Measurements from ENCODE around the gene MEI1. TPM values are rescaled to one million over a fixed set of nuclear protein-coding genes. Genes with fewer than 3 reads are reported as not detected.
"Not testable (repeated sequence)": the region's sequence is repeated elsewhere in the genome, so short reads cannot be mapped to it uniquely, and the experiment has no call there.

The MEI1 gene
- total RNA-seq, 1 donor from 2014 or later, result 0.64 TPM

DNA sequence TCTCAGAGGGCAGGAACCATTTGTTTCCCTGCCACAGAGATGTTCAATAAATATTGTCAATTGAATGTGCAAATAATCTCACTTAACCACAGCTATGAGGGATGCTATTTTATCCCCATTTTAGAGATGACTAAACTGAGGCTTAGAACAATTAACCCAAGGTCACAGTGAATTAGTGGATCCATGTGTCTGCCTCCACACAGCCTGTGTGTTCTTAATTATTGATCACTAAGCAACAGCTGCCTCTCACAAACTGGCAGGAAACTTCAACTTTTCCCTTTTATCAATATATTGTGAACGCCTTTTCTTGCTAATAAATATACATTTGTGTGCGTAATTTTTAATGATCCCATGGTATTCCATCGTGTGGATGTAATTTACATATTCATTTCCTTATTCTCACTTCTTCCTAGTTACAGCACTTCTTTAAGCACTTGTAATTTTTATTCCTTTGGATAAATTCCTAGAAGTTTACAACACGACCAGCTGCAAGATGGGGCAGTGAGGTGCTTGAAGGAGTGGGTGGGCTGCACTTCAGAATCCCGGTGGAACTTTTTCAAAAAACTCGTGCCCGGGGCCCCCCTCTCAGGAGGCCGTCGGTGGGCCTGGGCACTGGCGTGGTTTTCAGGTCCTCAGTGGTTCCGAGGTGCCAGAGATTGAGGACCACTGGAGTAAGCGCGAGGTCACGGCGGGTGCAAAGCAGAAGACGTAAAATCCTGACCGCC, 132.7 kb downstream of the MEI1 start:
- Mint-ChIP-seq H3K27me3 (ENCODE audit: unreplicated experiment) (peaks cover 12% of the 10 kb centered on the region), H3K27ac (ENCODE audit: unreplicated experiment) (peak overlapping the region; percentile 99), H3K9me3 (ENCODE audit: unreplicated experiment) (peaks cover 19% of the 10 kb centered on the region), H3K4me3 (ENCODE audit: unreplicated experiment) (peak overlapping the region; percentile 87), H3K36me3 (ENCODE audit: unreplicated experiment) (peaks cover 6% of the 10 kb centered on the region), H3K4me1 (ENCODE audit: low read depth, unreplicated experiment) (peaks cover 20% of the 10 kb centered on the region)
- TF ChIP-seq, protein P1, sequence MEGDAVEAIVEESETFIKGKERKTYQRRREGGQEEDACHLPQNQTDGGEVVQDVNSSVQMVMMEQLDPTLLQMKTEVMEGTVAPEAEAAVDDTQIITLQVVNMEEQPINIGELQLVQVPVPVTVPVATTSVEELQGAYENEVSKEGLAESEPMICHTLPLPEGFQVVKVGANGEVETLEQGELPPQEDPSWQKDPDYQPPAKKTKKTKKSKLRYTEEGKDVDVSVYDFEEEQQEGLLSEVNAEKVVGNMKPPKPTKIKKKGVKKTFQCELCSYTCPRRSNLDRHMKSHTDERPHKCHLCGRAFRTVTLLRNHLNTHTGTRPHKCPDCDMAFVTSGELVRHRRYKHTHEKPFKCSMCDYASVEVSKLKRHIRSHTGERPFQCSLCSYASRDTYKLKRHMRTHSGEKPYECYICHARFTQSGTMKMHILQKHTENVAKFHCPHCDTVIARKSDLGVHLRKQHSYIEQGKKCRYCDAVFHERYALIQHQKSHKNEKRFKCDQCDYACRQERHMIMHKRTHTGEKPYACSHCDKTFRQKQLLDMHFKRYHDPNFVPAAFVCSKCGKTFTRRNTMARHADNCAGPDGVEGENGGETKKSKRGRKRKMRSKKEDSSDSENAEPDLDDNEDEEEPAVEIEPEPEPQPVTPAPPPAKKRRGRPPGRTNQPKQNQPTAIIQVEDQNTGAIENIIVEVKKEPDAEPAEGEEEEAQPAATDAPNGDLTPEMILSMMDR (IDR thresholded peaks at IDR 0.05; ENCODE audit: partially characterized antibody, unreplicated experiment), result no peak
- DNase-seq, result no peak

- DNase-seq, result peak; percentile 99
- H3K27me3 Mint-ChIP-seq (ENCODE audit: unreplicated experiment), result peaks cover 12% of the 10 kb centered on the region
- TF ChIP-seq, protein P1 (IDR thresholded peaks at IDR 0.05; ENCODE audit: partially characterized antibody, unreplicated experiment), result no peak
- H3K4me1 Mint-ChIP-seq (ENCODE audit: low read depth, unreplicated experiment), result peaks cover 19% of the 10 kb centered on the region
- peak within 1 kb of the TSS; percentile 98 for H3K4me3 Mint-ChIP-seq (ENCODE audit: unreplicated experiment)
- H3K9me3 Mint-ChIP-seq (ENCODE audit: unreplicated experiment), result peaks cover 19% of the 10 kb centered on the region
- H3K36me3 Mint-ChIP-seq (ENCODE audit: unreplicated experiment), result peaks cover 6% of the 10 kb centered on the region
- peak within 1 kb of the TSS; percentile 99 for H3K27ac Mint-ChIP-seq (ENCODE audit: unreplicated experiment)
These were observed 133.5 kb downstream of the MEI1 start, which contains the start of gene SREBF2 for GRCh38 chr22:41832553-41833368. Gene SREBF2 (plus strand): TSS chr22:41833105. CDS start chr22:41833271, 166 bp downstream.

DNA sequence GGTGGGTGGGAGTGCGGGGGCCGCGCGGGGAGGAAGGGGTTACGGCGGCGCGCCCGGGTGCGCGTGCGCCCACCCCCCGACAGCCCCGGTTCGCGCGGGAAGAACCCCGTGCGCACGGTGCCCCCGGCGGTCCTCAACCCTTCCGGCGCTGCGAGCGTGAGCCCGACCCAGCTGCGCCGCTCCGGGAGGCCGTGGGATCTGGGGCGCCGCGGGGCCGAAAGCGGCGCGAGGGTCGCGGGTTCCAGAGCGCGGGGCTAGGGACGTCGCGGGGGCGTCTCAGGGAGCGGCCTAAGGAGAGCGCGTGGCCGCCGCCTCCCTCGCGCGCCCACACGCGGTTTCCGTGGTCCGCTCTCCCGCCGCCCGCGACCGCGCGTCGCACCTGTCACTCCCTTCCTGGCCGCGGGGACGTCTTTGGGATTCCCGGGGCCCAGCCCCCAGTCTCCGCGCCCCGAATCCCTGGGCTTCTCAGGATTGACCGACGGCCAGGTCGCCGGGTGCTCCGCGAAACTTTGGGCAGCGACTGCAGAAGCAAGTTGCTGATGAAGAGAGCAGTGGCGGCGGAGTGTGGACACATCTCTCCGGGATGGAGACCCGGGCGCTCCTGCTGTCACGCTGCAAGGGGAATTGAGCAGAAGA, 134.2 kb downstream of the MEI1 start:
- Mint-ChIP-seq H3K9me3 (ENCODE audit: unreplicated experiment) (peaks cover 19% of the 10 kb centered on the region), H3K4me3 (ENCODE audit: unreplicated experiment) (peak overlapping the region; percentile 98), H3K27me3 (ENCODE audit: unreplicated experiment) (peaks cover 12% of the 10 kb centered on the region), H3K36me3 (ENCODE audit: unreplicated experiment) (peaks cover 12% of the 10 kb centered on the region), H3K4me1 (ENCODE audit: low read depth, unreplicated experiment) (peaks cover 21% of the 10 kb centered on the region), H3K27ac (ENCODE audit: unreplicated experiment) (peak overlapping the region; percentile 96)
- peak; percentile 60 for DNase-seq
- TF ChIP-seq, protein P1 (IDR thresholded peaks at IDR 0.05; ENCODE audit: partially characterized antibody, unreplicated experiment), result no peak

DNA sequence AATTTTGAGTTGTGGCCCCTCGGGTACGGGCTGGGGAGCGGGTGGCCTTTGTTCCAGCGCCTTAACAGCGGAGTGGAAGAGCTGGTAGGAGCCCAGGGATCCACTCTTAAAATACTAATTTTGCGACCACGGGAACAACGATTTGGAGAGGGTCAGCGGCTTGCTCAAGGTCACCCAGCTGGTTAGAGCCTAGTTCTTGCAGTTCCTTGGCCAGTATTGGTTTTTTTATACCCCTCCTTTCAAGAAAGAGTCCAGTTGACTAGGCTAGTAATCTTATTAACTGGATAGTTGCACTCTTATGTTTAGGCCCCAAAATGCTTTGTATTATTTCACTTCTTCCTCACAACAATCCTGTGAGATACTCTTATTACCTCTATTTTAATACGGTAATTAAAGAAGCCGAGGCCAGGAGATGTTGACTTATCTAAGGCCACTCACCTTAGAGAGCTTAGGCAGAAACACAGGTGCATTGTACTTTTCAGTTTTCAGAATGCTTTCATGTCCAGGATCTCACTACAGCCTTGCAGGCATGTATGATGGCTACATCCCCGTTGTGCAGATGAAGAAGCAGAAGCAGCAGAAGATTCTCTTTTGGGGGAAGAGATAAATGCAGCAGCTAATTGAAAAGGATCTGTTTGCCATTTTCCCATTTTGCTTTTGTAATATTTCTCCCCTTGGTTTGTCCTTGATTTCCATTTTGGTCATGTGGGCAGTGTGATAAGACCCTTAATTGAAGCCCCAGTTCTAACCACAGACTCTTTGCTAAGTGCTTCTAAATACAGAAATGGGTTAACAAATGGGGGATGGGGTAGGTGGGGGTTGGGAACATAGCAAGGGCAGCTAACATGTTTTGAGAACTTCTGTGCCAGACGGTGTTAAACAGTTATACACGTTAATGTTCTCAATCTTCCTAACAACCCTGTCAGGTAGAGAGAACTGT, 135.0 kb downstream of the MEI1 start:
- Mint-ChIP-seq H3K4me1 (ENCODE audit: low read depth, unreplicated experiment) (peaks cover 17% of the 10 kb centered on the region), H3K27me3 (ENCODE audit: unreplicated experiment) (peaks cover 12% of the 10 kb centered on the region), H3K9me3 (ENCODE audit: unreplicated experiment) (peaks cover 17% of the 10 kb centered on the region), H3K4me3 (ENCODE audit: unreplicated experiment) (peak overlapping the region; percentile 98), H3K27ac (ENCODE audit: unreplicated experiment) (peak overlapping the region; percentile 96), H3K36me3 (ENCODE audit: unreplicated experiment) (peaks cover 17% of the 10 kb centered on the region)
- DNase-seq, result no peak
- TF ChIP-seq, protein P1 (IDR thresholded peaks at IDR 0.05; ENCODE audit: partially characterized antibody, unreplicated experiment), result no peak

DNA sequence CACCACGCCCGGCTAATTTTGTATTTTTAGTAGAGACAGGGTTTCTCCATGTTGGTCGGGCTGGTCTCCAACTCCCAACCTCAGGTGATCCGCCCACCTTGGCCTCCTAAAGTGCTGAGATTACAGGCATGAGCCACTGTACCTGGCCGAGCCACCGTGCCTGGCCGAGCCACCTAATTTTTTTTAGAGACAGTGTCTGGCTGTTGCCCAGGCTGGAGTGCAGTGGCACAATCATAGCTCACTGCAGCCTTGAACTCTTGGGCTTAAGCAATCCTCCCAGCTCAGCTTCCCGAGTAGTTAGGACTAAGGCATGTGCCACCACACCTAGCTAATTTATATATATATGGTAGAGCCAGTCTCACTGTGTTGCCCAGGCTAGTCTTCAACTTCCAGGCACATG, 136.2 kb downstream of the MEI1 start:
- not testable (repeated sequence) for DNase-seq; H3K27ac Mint-ChIP-seq (ENCODE audit: unreplicated experiment)
- Mint-ChIP-seq H3K4me1 (ENCODE audit: low read depth, unreplicated experiment) (peaks cover 18% of the 10 kb centered on the region), H3K27me3 (ENCODE audit: unreplicated experiment) (peaks cover 12% of the 10 kb centered on the region), H3K36me3 (ENCODE audit: unreplicated experiment) (peaks cover 19% of the 10 kb centered on the region), H3K4me3 (ENCODE audit: unreplicated experiment) (peak overlapping the region; percentile 38), H3K9me3 (ENCODE audit: unreplicated experiment) (peaks cover 15% of the 10 kb centered on the region)

Data from glutamatergic neuron (in vitro differentiated cells).